CD4-positive, alpha-beta memory T cell (primary cell): ENCODE data around the gene ATXN2. TPM values are rescaled to one million over a fixed set of nuclear protein-coding genes. Genes with fewer than 3 reads are reported as not detected.
"Not testable (repeated sequence)": the region's sequence is repeated elsewhere in the genome, so short reads cannot be mapped to it uniquely, and the experiment has no call there.

Experiments
- CTCF ChIA-PET: fragments of 350-600 bp; sonication (Branson Sonifier 250); formaldehyde crosslinking; loops from one replicate; lab custom pipeline; 2021; ENCODE audit warnings: inconsistent platforms; ENCODE audit not compliant: partially characterized antibody; lab: Charles Lee
- POLR2A ChIA-PET: fragments of 350-600 bp; sonication (Branson Sonifier 250); formaldehyde crosslinking; loops from one replicate; lab custom pipeline; 2021; ENCODE audit not compliant: partially characterized antibody; lab: Charles Lee
- DNase-seq, 5 donors: peaks; one replicate each; pipeline versions ENCODE4 v3.0.0 to v3.0.0-alpha.2; 2020 to 2022; ENCODE audit warnings: mixed read lengths in 1 of 5
- H3K27ac ChIP-seq: one replicate; pipeline ENCODE4 v1.7.0; 2013; ENCODE audit warnings: low read depth, low read length
- H3K27me3 ChIP-seq: 2 replicates; pipeline ENCODE4 v1.7.0; 2013; ENCODE audit warnings: mild to moderate bottlenecking, low read length, moderate library complexity; ENCODE audit not compliant: insufficient read depth
- H3K36me3 ChIP-seq: 2 replicates; pipeline ENCODE4 v1.7.0; 2013; ENCODE audit warnings: mild to moderate bottlenecking, low read length, moderate library complexity; ENCODE audit not compliant: insufficient read depth
- H3K4me1 ChIP-seq: 2 replicates; pipeline ENCODE4 v1.7.0; 2013; ENCODE audit warnings: mild to moderate bottlenecking, low read length, moderate library complexity; ENCODE audit not compliant: insufficient read depth
- H3K4me3 ChIP-seq, 2 donors: one replicate each; pipeline ENCODE4 v1.7.0; 2013; ENCODE audit warnings: low read length in 2 of 2, mild to moderate bottlenecking in 1 of 2
- H3K9me3 ChIP-seq, 2 donors: one replicate each; pipeline ENCODE4 v1.7.0; 2013; ENCODE audit warnings: low read length in 2 of 2, control low read depth in 1 of 2; ENCODE audit not compliant: control insufficient read depth in 1 of 2
- H3K27ac Mint-ChIP-seq, 7 donors: one replicate each; pipeline ENCODE4 v1.8.0; 2020 to 2021; ENCODE audit warnings: mixed read lengths in 7 of 7, mild to moderate bottlenecking in 6 of 7, inconsistent platforms in 3 of 7, moderate library complexity in 3 of 7
- H3K27me3 Mint-ChIP-seq, 2 donors: one replicate each; pipeline ENCODE4 v1.8.0; 2020 to 2021; ENCODE audit warnings: mixed read lengths in 2 of 2
- H3K36me3 Mint-ChIP-seq, 2 donors: one replicate each; pipeline ENCODE4 v1.8.0; 2020 to 2021; ENCODE audit warnings: mixed read lengths in 2 of 2, inconsistent platforms in 1 of 2, mild to moderate bottlenecking in 1 of 2
- H3K4me1 Mint-ChIP-seq, 4 donors: one replicate each; pipeline ENCODE4 v1.8.0; 2020 to 2021; ENCODE audit warnings: mixed read lengths in 4 of 4, mild to moderate bottlenecking in 1 of 4
- H3K4me3 Mint-ChIP-seq, 8 donors: one replicate each; pipeline ENCODE4 v1.8.0; 2020 to 2021; ENCODE audit warnings: mixed read lengths in 8 of 8, mild to moderate bottlenecking in 7 of 8, moderate library complexity in 6 of 8, inconsistent platforms in 3 of 8
- H3K9me3 Mint-ChIP-seq, 8 donors: one replicate each; pipeline ENCODE4 v1.8.0; 2020 to 2021; ENCODE audit warnings: mixed read lengths in 8 of 8, mild to moderate bottlenecking in 5 of 8, inconsistent platforms in 3 of 8, moderate library complexity in 1 of 8
- intact Hi-C: fragments of 100-400 bp; cut with micrococcal nuclease; formaldehyde crosslinking; loops from one replicate; pipeline ENCODE4 v1.15.1; 2023
- polyA plus RNA-seq, 2 donors: library from polyadenylated mRNA; unstranded; fragments of 300-500 nt; fragmentation: Illumina TruSeq; gene quantifications; one replicate each; pipeline ENCODE4 v1.2.3, GENCODE V29; 2021
- total RNA-seq, 2 experiments: library from RNA; stranded (reverse); gene quantifications; one replicate each; pipeline ENCODE4 v1.2.3, GENCODE V29; 2021

ATXN2 gene
- total and polyA plus RNA-seq, 4 experiments from 2014 or later: 11.0 to 74.8 (median 53.0) TPM

DNA sequence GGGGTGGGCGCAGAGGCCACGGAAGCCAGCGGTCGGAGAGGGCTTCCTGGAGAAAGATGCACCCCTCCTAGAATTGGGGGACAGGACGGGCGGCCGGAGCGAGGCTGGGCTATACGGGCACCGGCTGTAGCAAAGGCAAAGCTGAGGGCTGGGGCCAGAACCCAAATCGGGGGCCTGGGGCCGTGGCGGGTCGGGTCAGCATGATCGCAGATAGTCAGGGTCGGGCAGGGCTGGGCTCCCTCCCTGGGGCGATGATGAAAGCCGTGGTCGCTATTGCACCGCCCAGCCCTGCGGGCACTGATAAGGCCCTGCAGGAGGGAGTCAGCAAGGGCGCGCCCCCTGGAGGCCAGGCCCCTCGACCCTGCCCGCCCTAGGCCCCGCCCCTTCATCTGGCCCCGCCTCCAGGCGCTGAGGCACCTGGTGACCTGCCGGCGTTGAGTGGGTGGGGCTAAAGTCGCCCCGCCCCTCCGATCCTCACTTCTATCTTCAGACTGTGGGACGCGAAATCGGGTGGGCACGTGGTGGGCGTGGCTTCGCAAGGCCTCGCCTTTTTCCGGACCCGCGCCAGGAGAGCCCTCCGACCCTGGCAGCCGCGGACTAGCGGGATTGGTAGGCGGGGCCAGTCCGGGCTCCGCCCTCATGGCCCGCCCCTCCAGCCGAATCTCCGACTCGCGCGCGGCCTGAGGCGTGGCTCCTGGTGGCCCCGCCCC lies 193.8 kb downstream of the ATXN2 start:
- ChIA-PET CTCF (interaction anchor here (1.0 to 23.0 kb wide), 12 partner anchors 8 to 125 kb away, joined by 3 to 1282 read pairs (median 8); no protein-coding TSS in a partner anchor), POLR2A (interaction anchor here (15.0 to 22.3 kb wide), 2 partner anchors 20 to 41 kb away, joined by 258 to 683 read pairs; no protein-coding TSS in a partner anchor)
- H3K9me3 Mint-ChIP-seq: peaks cover 0 to 2% (median 0%) of the 10 kb centered on the region in 8 donors
- H3K27ac Mint-ChIP-seq: peak overlapping the region; percentile 92 to 98 (median 95)
- peaks cover 35 to 74% (median 52%) of the 10 kb centered on the region in 4 donors for H3K4me1 Mint-ChIP-seq
- Histone ChIP-seq H3K4me1 (peaks cover 61% of the 10 kb centered on the region), H3K27ac (peak overlapping the region; percentile 97), H3K9me3 (no peaks in the 10 kb centered on the region), H3K27me3 (no peaks in the 10 kb centered on the region), H3K36me3 (no peaks in the 10 kb centered on the region), H3K4me3 (peak overlapping the region; percentile 29 to 90)
- H3K4me3 Mint-ChIP-seq: peak overlapping the region; percentile 86 to 95 (median 90)
- peak; percentile 97 to 98 (median 98) for DNase-seq
- peaks cover 0 to 8% of the 10 kb centered on the region in 2 donors for H3K36me3 Mint-ChIP-seq
- no peaks in the 10 kb centered on the region for H3K27me3 Mint-ChIP-seq
- intact Hi-C loops: loop anchor here (1.0 to 2.0 kb wide), 4 partner anchors 25 to 193 kb away; partner anchors contain the start of gene ATXN2

GRCh38 chr12:111404362-111405148 lies 194.6 kb downstream of the ATXN2 start:
- CTCF ChIA-PET: interaction anchor here (0.8 to 23.0 kb wide), 15 partner anchors 8 to 125 kb away, joined by 3 to 1282 read pairs (median 8); no protein-coding TSS in a partner anchor
- intact Hi-C loops: loop anchor here (1.0 to 2.0 kb wide), 4 partner anchors 26 to 194 kb away; partner anchors contain the start of gene ATXN2
- POLR2A ChIA-PET: interaction anchor here (0.6 to 22.3 kb wide), 3 partner anchors 21 to 884 kb away, joined by 3 to 683 read pairs (median 258); no protein-coding TSS in a partner anchor
- Mint-ChIP-seq H3K9me3 (peaks cover 0 to 2% (median 0%) of the 10 kb centered on the region in 8 donors), H3K4me1 (peaks cover 35 to 74% (median 48%) of the 10 kb centered on the region in 4 donors), H3K27me3 (no peaks in the 10 kb centered on the region), H3K36me3 (peaks cover 0 to 8% of the 10 kb centered on the region in 2 donors), H3K4me3 (peak overlapping the region; percentile 86 to 95 (median 90)), H3K27ac (peak overlapping the region; percentile 92 to 98 (median 95))
- Histone ChIP-seq H3K27ac (peak overlapping the region; percentile 97), H3K9me3 (no peaks in the 10 kb centered on the region), H3K36me3 (no peaks in the 10 kb centered on the region), H3K4me1 (peaks cover 54% of the 10 kb centered on the region), H3K4me3 (peak overlapping the region; percentile 29 to 90), H3K27me3 (no peaks in the 10 kb centered on the region)
- DNase-seq: peak; percentile 42 to 78 (median 43)

GRCh38 chr12:111402490-111402824 lies 196.7 kb downstream of the ATXN2 start:
- not testable (repeated sequence) for H3K27me3 Mint-ChIP-seq, H3K27me3 ChIP-seq, H3K9me3 ChIP-seq, H3K4me3 ChIP-seq, H3K9me3 Mint-ChIP-seq, DNase-seq, H3K36me3 Mint-ChIP-seq, H3K36me3 ChIP-seq, H3K27ac ChIP-seq
- H3K4me1 Mint-ChIP-seq: peaks cover 23 to 57% (median 33%) of the 10 kb centered on the region in 4 donors
- intact Hi-C loops: loop anchor here (2.0 kb wide), 1 partner anchor 284 kb away; the partner anchor contains the start of gene ACAD10
- H3K4me3 Mint-ChIP-seq: peak overlapping the region in 5 of 8 donors; percentile 69 to 86 (median 83)
- ChIA-PET POLR2A (interaction anchor here (15.0 to 22.3 kb wide), 2 partner anchors 23 to 44 kb away, joined by 258 to 683 read pairs; no protein-coding TSS in a partner anchor), CTCF (interaction anchor here (1.0 to 23.0 kb wide), 7 partner anchors 10 to 109 kb away, joined by 3 to 1282 read pairs (median 7); no protein-coding TSS in a partner anchor)
- H3K27ac Mint-ChIP-seq: peak overlapping the region in 4 of 7 donors; percentile 93 to 98 (median 96)
- peaks cover 33% of the 10 kb centered on the region for H3K4me1 ChIP-seq

Other genes with a start within 250 kb of the ATXN2 start
- 1 to 10 TPM; 4.7 to 6.4 TPM for gene PHETA1, start 230.2 kb downstream of the ATXN2 start, total RNA-seq
- gene PHETA1, start 230.2 kb downstream of the ATXN2 start, polyA plus RNA-seq: 1 to 10 TPM in 1 of 2 donors, under 1 TPM in 1; 0.24 to 1.4 TPM
- gene SH2B3, start 193.4 kb downstream of the ATXN2 start, total RNA-seq: 10 to 100 TPM; 25.3 to 28.2 TPM
- gene SH2B3, start 193.4 kb downstream of the ATXN2 start, polyA plus RNA-seq: 10 to 100 TPM in 1 of 2 donors, 1 to 10 TPM in 1; 4.2 to 14.2 TPM
- 10 to 100 TPM; 25.9 to 27.5 TPM for gene BRAP, start 86.6 kb upstream of the ATXN2 start, total RNA-seq
- 10 to 100 TPM; 21.4 to 29.6 TPM for gene BRAP, start 86.6 kb upstream of the ATXN2 start, polyA plus RNA-seq
- 10 to 100 TPM; 52.2 to 58.3 TPM for gene ACAD10, start 86.7 kb upstream of the ATXN2 start, total RNA-seq
- gene ACAD10, start 86.7 kb upstream of the ATXN2 start, polyA plus RNA-seq: 10 to 100 TPM; 13.4 to 14.6 TPM
- 1 to 10 TPM; 3.0 to 3.1 TPM for gene ALDH2, start 167.6 kb upstream of the ATXN2 start, total RNA-seq
- gene ALDH2, start 167.6 kb upstream of the ATXN2 start, polyA plus RNA-seq: under 1 TPM; 0.47 to 0.53 TPM
- 10 to 100 TPM; 59.6 to 68.1 TPM for gene MAPKAPK5, start 242.9 kb upstream of the ATXN2 start, total RNA-seq
- 10 to 100 TPM; 36.6 to 43.0 TPM for gene MAPKAPK5, start 242.9 kb upstream of the ATXN2 start, polyA plus RNA-seq